GM23338 (cell line): Measurements from ENCODE around the gene GPX8. TPM values are rescaled to one million over a fixed set of nuclear protein-coding genes. Genes with fewer than 3 reads are reported as not detected.

Experiments used
- ATAC-seq: fragments of 200-7000 bp; cut with Tn5 transposase; 3 replicates; pipeline ENCODE4 v1.9.1; 2020
- DNase-seq: peaks from one replicate; pipeline ENCODE4 v3.0.0-alpha.2; 2015; ENCODE audit warnings: low spot score
- H2AFZ ChIP-seq: fragments of 200-600 bp; sonication (generic); 2 replicates; pipeline ENCODE4 v1.8.0; 2016; ENCODE audit warnings: antibody characterized with exemption, mild to moderate bottlenecking, moderate library complexity
- H3F3A ChIP-seq: fragments of 200-600 bp; sonication (generic); replicated peaks from 2 replicates; pipeline ENCODE4 v1.8.0; 2017; ENCODE audit warnings: antibody characterized with exemption, mixed run types, low read depth
- H3K27ac ChIP-seq: fragments of 200-600 bp; sonication (generic); 2 replicates; pipeline ENCODE4 v1.6.1; 2016; ENCODE audit warnings: low read depth
- H3K27me3 ChIP-seq: fragments of 200-600 bp; sonication (generic); 2 replicates; pipeline ENCODE4 v1.8.0; 2016; ENCODE audit warnings: mild to moderate bottlenecking, mixed run types, moderate library complexity; ENCODE audit not compliant: insufficient read depth
- H3K36me3 ChIP-seq: fragments of 200-600 bp; sonication (generic); 2 replicates; pipeline ENCODE4 v1.8.0; 2016; ENCODE audit warnings: mild to moderate bottlenecking; ENCODE audit not compliant: insufficient read depth
- H3K4me1 ChIP-seq: fragments of 200-600 bp; sonication (generic); 2 replicates; pipeline ENCODE4 v1.8.0; 2016; ENCODE audit warnings: mild to moderate bottlenecking, moderate library complexity; ENCODE audit not compliant: insufficient read depth
- H3K4me2 ChIP-seq: fragments of 200-600 bp; sonication (generic); 2 replicates; pipeline ENCODE4 v1.7.1; 2017; ENCODE audit warnings: mixed run types
- H3K4me3 ChIP-seq: fragments of 200-600 bp; sonication (generic); 2 replicates; pipeline ENCODE4 v1.6.1; 2016; ENCODE audit warnings: mixed run types
- H3K79me2 ChIP-seq: fragments of 200-600 bp; sonication (generic); replicated peaks from 2 replicates; pipeline ENCODE4 v1.8.0; 2017; ENCODE audit warnings: mild to moderate bottlenecking; ENCODE audit not compliant: insufficient read depth
- H3K9me2 ChIP-seq: fragments of 200-600 bp; sonication (generic); 2 replicates; pipeline ENCODE4 v1.8.0; 2017; ENCODE audit not compliant: insufficient read depth
- H4K20me1 ChIP-seq: fragments of 200-600 bp; sonication (generic); replicated peaks from 2 replicates; pipeline ENCODE4 v1.8.0; 2017; ENCODE audit warnings: mild to moderate bottlenecking; ENCODE audit not compliant: insufficient read depth
- H3K27ac Mint-ChIP-seq: 2 replicates; pipeline ENCODE4 v1.8.0; 2020; ENCODE audit warnings: inconsistent platforms, mild to moderate bottlenecking, moderate library complexity, mixed read lengths
- H3K27me3 Mint-ChIP-seq: 3 replicates; pipeline ENCODE4 v1.8.0; 2022; ENCODE audit warnings: low read depth, mild to moderate bottlenecking, moderate library complexity, mixed read lengths, inconsistent platforms; ENCODE audit not compliant: insufficient read depth, poor library complexity
- H3K36me3 Mint-ChIP-seq: 3 replicates; pipeline ENCODE4 v1.8.0; 2021; ENCODE audit warnings: low read depth, mild to moderate bottlenecking, inconsistent platforms, moderate library complexity, mixed read lengths
- H3K4me1 Mint-ChIP-seq: 3 replicates; pipeline ENCODE4 v1.8.0; 2020; ENCODE audit warnings: mild to moderate bottlenecking, inconsistent platforms, mixed read lengths
- H3K4me3 Mint-ChIP-seq: 3 replicates; pipeline ENCODE4 v1.8.0; 2021; ENCODE audit warnings: moderate library complexity, mild to moderate bottlenecking, inconsistent platforms, mixed read lengths
- H3K9me3 Mint-ChIP-seq: 3 replicates; pipeline ENCODE4 v1.8.0; 2020; ENCODE audit warnings: moderate library complexity, mild to moderate bottlenecking, inconsistent platforms, mixed read lengths
- CREB1 ChIP-seq: fragments of 250-450 bp; sonication (Bioruptor Pico); IDR thresholded peaks from 2 replicates; pipeline ENCODE4 v1.5.0; 2020; ENCODE audit warnings: low read depth, mild to moderate bottlenecking, moderate library complexity
- CTCF ChIP-seq, 2 experiments: fragments of 200-600 bp in 1 of 2; sonication (generic) in 1 of 2; conservative IDR thresholded peaks; 2 replicates each; pipeline versions ENCODE4 v1.5.1 to v1.6.1; 2016 to 2017; ENCODE audit warnings: antibody characterized with exemption in 2 of 2, low read depth in 2 of 2, mild to moderate bottlenecking in 2 of 2, moderate library complexity in 1 of 2
- ETS1 ChIP-seq: IDR thresholded peaks from 2 replicates; pipeline ENCODE4 v1.6.1; 2016; ENCODE audit warnings: antibody characterized with exemption
- EZH2 ChIP-seq: fragments of 200-600 bp; sonication (generic); IDR thresholded peaks from one replicate; pipeline ENCODE4 v1.8.0; 2017; ENCODE audit warnings: antibody characterized with exemption, mild to moderate bottlenecking, low read depth; ENCODE audit not compliant: unreplicated experiment
- EZH2phosphoT487 ChIP-seq: fragments of 200-600 bp; sonication (generic); IDR thresholded peaks from one replicate; pipeline ENCODE4 v1.8.1; 2018; ENCODE audit warnings: antibody characterized with exemption; ENCODE audit not compliant: unreplicated experiment
- JUNB ChIP-seq: IDR thresholded peaks from one replicate; pipeline ENCODE4 v1.6.1; 2016; ENCODE audit warnings: antibody characterized with exemption; ENCODE audit not compliant: unreplicated experiment
- NANOG ChIP-seq: IDR thresholded peaks from 2 replicates; pipeline ENCODE4 v1.6.1; 2016; ENCODE audit warnings: antibody characterized with exemption, borderline replicate concordance
- POLR2AphosphoS5 ChIP-seq: IDR thresholded peaks from 2 replicates; pipeline ENCODE4 v1.6.1; 2016; ENCODE audit warnings: antibody characterized with exemption, low read depth
- REST ChIP-seq: IDR thresholded peaks from one replicate; pipeline ENCODE4 v1.6.1; 2018; ENCODE audit warnings: antibody characterized with exemption; ENCODE audit not compliant: unreplicated experiment
- STAT1 ChIP-seq: IDR thresholded peaks from one replicate; pipeline ENCODE4 v1.6.1; 2016; ENCODE audit warnings: antibody characterized with exemption; ENCODE audit not compliant: unreplicated experiment
- ZNF114 ChIP-seq: fragments of 250-450 bp; sonication (Bioruptor Pico); IDR thresholded peaks from 2 replicates; pipeline ENCODE4 v1.5.0; 2020; ENCODE audit warnings: mild to moderate bottlenecking, moderate library complexity
- ZNF331 ChIP-seq: fragments of 250-450 bp; sonication (Bioruptor Pico); IDR thresholded peaks from 2 replicates; pipeline ENCODE4 v1.5.0; 2020; ENCODE audit warnings: low read depth, mild to moderate bottlenecking, moderate library complexity
- ZNF462 ChIP-seq: fragments of 250-450 bp; sonication (Bioruptor Pico); IDR thresholded peaks from 2 replicates; pipeline ENCODE4 v1.5.0; 2020; ENCODE audit warnings: mild to moderate bottlenecking, moderate library complexity
- polyA plus RNA-seq: library from polyadenylated mRNA; unstranded; fragments of >200 nt; fragmentation: Nextera tagmentation; extraction: Ambion mirVana; gene quantifications from 2 replicates; pipeline ENCODE4 v1.2.1, GENCODE V29; 2016
- total RNA-seq: library from RNA; depleted of rRNA; stranded (reverse); fragments of >200 nt; shearing (Covaris generic); gene quantifications from 2 replicates; pipeline ENCODE4 v1.2.3, GENCODE V29; 2014

Gene GPX8
- total and polyA plus RNA-seq, 2 experiments from 2014 or later = 64.4 to 66.1 TPM

GRCh38 chr5:55180016-55180415 is 20.0 kb downstream of the GPX8 start:
- Histone ChIP-seq H3K36me3 (no peaks in the 10 kb centered on the region), H3K79me2 (no peaks in the 10 kb centered on the region), H3K27me3 (peaks cover 80% of the 10 kb centered on the region), H3K4me2 (no peak overlapping the region), H3K4me3 (no peak overlapping the region), H3K9me2 (no peaks in the 10 kb centered on the region), H4K20me1 (peaks cover 6% of the 10 kb centered on the region; the same call in 1 of the 2 replicates), H3K4me1 (peaks cover 12% of the 10 kb centered on the region; the same call in 1 of the 2 replicates), H3F3A (0 out of 2 replicates have a peak, but pooled peaks cover 2% of the 10 kb centered on the region), H2AFZ (no peak overlapping the region), H3K27ac (no peak overlapping the region)
- Mint-ChIP-seq H3K4me1 (peaks cover 16% of the 10 kb centered on the region; the same call in 2 of the 3 replicates), H3K9me3 (no peaks in the 10 kb centered on the region), H3K27ac (no peak overlapping the region), H3K27me3 (peaks cover 33% of the 10 kb centered on the region), H3K4me3 (no peak overlapping the region), H3K36me3 (no peaks in the 10 kb centered on the region)
- no peak for DNase-seq
- ATAC-seq = no peak
- TF ChIP-seq POLR2AphosphoS5 (no peak), ZNF331 (CRISPR knock-in tag) (no peak), CREB1 (CRISPR knock-in tag) (no peak), REST (no peak), ZNF462 (CRISPR knock-in tag) (no peak), JUNB (no peak), NANOG (no peak), ETS1 (no peak), STAT1 (no peak), CTCF (conservative IDR thresholded peaks at IDR 0.05; ENCODE audit: low read depth in 2 of 2) (no peak), EZH2 (no peak), ZNF114 (CRISPR knock-in tag) (no peak), EZH2phosphoT487 (no peak)
